Erythroblast (primary cell): ENCODE results near the gene CCDC157.

Experiments
- GATA1 ChIP-seq: IDR thresholded peaks from 2 replicates; pipeline ENCODE4 v1.6.1; 2011; ENCODE audit warnings: low read depth, mild to moderate bottlenecking, control low read depth, low read length, moderate library complexity
- POLR2A ChIP-seq: IDR thresholded peaks from 2 replicates; pipeline ENCODE4 v1.6.1; 2011; ENCODE audit warnings: mild to moderate bottlenecking, low read length

DNA sequence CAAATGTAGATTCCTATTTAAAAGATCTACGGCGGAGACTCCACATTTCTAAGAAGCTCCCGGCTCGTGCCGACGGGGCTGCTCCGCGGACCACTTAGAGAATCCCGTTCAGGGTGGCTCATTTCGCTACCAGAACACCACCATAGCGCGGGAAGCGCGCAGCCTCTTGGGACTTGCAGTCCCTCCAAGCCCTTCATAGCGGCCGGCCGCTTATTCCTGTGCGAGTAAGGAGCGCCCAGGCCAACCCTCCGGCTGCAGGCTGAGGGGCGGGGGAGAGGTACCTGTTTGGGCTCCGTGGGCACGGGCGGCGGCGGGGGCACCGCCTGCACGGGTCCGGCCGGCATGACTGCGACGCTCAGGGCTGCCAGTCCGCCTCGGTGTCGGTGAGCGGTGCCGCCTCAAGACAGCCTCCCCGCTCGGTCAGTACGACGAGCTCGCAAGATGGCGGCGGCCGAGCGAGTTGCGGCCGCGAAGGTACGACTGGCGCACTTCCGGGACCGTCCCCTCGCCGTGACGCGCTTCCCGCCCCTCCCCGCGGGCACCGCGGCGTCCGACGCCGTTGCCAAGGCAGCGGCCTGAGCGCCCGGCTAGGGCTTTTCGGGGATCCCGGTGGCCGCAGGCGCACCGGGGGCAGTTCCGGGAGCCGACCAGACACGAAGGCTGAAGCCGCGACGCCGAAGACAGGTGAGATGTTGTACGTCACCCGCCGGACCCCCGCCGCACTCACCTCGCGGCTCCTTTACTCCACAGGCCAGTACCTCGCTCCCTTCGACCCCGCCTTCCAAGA is at the start of gene CCDC157, which contains the start of gene SF3A1:
- TF ChIP-seq POLR2A (peak; percentile 94), GATA1 (no peak)
